ENCODE measurements around the gene KCNG1.

DNA sequence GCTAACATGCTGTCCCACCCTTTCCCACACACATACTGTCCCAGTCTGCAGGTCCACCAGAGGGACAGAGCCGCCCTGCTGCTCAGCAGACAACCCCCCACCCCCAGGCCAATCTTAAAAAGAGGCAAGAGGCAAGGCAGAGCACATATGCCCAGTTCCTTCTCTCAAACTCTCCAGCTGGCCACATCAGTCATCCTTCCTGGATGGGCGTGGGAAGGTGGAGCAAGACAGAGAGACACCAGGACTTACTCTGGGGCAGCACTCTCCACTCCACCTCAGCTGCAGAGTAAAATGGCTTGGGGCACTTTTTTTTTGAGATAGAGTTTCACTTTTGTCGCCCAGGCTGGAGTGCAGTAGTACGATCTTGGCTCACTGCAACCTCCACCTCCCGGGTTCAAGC is 53.5 kb downstream of the KCNG1 start:
- no peak for TF ChIP-seq EP300 (IDR thresholded peaks at IDR 0.05)
- no peak for TF ChIP-seq POLR2A (IDR thresholded peaks at IDR 0.05)
- TF ChIP-seq CTCF (IDR thresholded peaks at IDR 0.05), result no peak
